ENCODE data around the gene RNASE1. TPM values are rescaled to one million over a fixed set of nuclear protein-coding genes. Genes with fewer than 3 reads are reported as not detected.

The RNASE1 gene
- total and polyA plus RNA-seq, 10 of the 15 experiments (the other 5 are each of a cell fraction or from before 2014, with no cell fraction given) = 0.11 to 0.72 (median 0.38) TPM; not detected in 7

DNA sequence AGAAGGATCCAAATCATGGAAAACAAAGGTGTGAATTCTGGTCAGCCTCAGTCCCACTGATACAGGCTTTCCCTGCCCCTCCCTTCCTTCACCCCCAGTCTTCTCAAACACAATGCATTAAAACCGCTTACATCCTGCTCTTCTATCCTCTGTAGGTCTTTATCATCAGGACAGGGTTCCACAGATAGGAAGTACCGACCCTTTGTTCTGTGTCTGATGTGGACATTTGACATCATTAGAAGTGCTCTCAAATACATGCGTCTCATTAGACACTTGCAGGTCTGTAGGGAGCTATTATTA lies 34.1 kb downstream of the RNASE1 start:
- H4K20me1 ChIP-seq (ENCODE audit: control insufficient read depth, insufficient read depth) = no peaks in the 10 kb centered on the region
- H3K27me3 ChIP-seq (replicated peaks in 1 of 2; ENCODE audit: control insufficient read depth in 2 of 2, insufficient read depth in 2 of 2, low read length in 1 of 2) = no peaks in the 10 kb centered on the region
- H3K4me1 ChIP-seq (ENCODE audit: control insufficient read depth, insufficient read depth, low read length) = peaks cover 7% of the 10 kb centered on the region
- H3K4me3 ChIP-seq = no peak overlapping the region
- intact Hi-C loops (cut with micrococcal nuclease; ENCODE audit: unreplicated experiment) (no loop called here), in situ Hi-C loops (cut with MboI) (no loop called here)
- no peak for DNase-seq (ENCODE audit: low read depth, low spot score)
- H3K79me2 ChIP-seq (ENCODE audit: control insufficient read depth, insufficient read depth, low read length) = no peaks in the 10 kb centered on the region
- CTCF ChIA-PET = interaction anchor here (0.8 kb wide), 1 partner anchor 87 kb away, joined by 3 read pairs; no protein-coding TSS in a partner anchor
- no peaks in the 10 kb centered on the region for H3K36me3 ChIP-seq (ENCODE audit: control insufficient read depth in 2 of 2, insufficient read depth in 2 of 2, low read length in 1 of 2)
- no peaks in the 10 kb centered on the region for H3K9me3 ChIP-seq (replicated peaks; ENCODE audit: control insufficient read depth, insufficient read depth, low read length)
- SMC1A ChIA-PET (ENCODE audit: uncharacterized antibody, unreplicated experiment) = no interaction called here
- RAD21 ChIA-PET (ENCODE audit: unreplicated experiment) = interaction anchor here (1.9 kb wide), 1 partner anchor 12 kb away, joined by 5 read pairs; the partner anchor contains the start of gene RNASE6
- TF ChIP-seq RELA (IDR thresholded peaks at IDR 0.05; ENCODE audit: borderline replicate concordance, partially characterized antibody) (no peak), CEBPZ (IDR thresholded peaks at IDR 0.05; ENCODE audit: low read depth, low read length) (no peak), MLLT1 (IDR thresholded peaks at IDR 0.05) (no peak), SIX5 (IDR thresholded peaks at IDR 0.05; ENCODE audit: low read depth, low read length, severe bottlenecking) (no peak), ATF7 (IDR thresholded peaks at IDR 0.05; ENCODE audit: low read depth) (no peak), PML (IDR thresholded peaks at IDR 0.05; ENCODE audit: low read length) (no peak), CREB1 (IDR thresholded peaks at IDR 0.05; ENCODE audit: low read depth) (no peak), ZNF384 (IDR thresholded peaks at IDR 0.05; ENCODE audit: borderline replicate concordance, low read depth, low read length) (no peak), SMARCA5 (IDR thresholded peaks at IDR 0.05) (no peak), NR2C1 (IDR thresholded peaks at IDR 0.05) (no peak), IRF4 (IDR thresholded peaks at IDR 0.05; ENCODE audit: low read depth, low read length) (no peak), SUPT20H (IDR thresholded peaks at IDR 0.05; ENCODE audit: borderline replicate concordance, control insufficient read depth, low read depth, low read length) (no peak), SMAD5 (IDR thresholded peaks at IDR 0.05; ENCODE audit: low read depth) (no peak), WRNIP1 (IDR thresholded peaks at IDR 0.05; ENCODE audit: borderline replicate concordance, low read depth, low read length) (no peak), PAX5 (IDR thresholded peaks at IDR 0.05; ENCODE audit: borderline replicate concordance, low read depth, low read length) (no peak), MEF2A (IDR thresholded peaks at IDR 0.05; ENCODE audit: insufficient read depth, low read depth, low read length) (no peak), NFYB (IDR thresholded peaks at IDR 0.05; ENCODE audit: insufficient read depth, low read depth, low read length) (no peak)
- TF ChIP-seq, protein P1, sequence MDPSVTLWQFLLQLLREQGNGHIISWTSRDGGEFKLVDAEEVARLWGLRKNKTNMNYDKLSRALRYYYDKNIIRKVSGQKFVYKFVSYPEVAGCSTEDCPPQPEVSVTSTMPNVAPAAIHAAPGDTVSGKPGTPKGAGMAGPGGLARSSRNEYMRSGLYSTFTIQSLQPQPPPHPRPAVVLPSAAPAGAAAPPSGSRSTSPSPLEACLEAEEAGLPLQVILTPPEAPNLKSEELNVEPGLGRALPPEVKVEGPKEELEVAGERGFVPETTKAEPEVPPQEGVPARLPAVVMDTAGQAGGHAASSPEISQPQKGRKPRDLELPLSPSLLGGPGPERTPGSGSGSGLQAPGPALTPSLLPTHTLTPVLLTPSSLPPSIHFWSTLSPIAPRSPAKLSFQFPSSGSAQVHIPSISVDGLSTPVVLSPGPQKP (IDR thresholded peaks at IDR 0.05; ENCODE audit: low read depth, low read length) = no peak
- TF ChIP-seq, protein P2, sequence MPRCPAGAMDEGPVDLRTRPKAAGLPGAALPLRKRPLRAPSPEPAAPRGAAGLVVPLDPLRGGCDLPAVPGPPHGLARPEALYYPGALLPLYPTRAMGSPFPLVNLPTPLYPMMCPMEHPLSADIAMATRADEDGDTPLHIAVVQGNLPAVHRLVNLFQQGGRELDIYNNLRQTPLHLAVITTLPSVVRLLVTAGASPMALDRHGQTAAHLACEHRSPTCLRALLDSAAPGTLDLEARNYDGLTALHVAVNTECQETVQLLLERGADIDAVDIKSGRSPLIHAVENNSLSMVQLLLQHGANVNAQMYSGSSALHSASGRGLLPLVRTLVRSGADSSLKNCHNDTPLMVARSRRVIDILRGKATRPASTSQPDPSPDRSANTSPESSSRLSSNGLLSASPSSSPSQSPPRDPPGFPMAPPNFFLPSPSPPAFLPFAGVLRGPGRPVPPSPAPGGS (IDR thresholded peaks at IDR 0.05; ENCODE audit: borderline replicate concordance, insufficient read depth, low read depth, low read length, poor library complexity, severe bottlenecking) = no peak
- H3K4me2 ChIP-seq (ENCODE audit: control insufficient read depth, insufficient read depth) = no peak overlapping the region
- no TSS peak for BruUV-seq (replicated peaks)
- FAIRE-seq = no peak
- no peak overlapping the region for H3K27ac ChIP-seq (ENCODE audit: control insufficient read depth, insufficient read depth)
- no peak; the same call in 1 of the 3 replicates for ATAC-seq
- 91% methylated on average over 3 of the region's 3 CpGs for WGBS (ENCODE audit: insufficient coverage, insufficient replicate concordance, low lambda C conversion rate, missing lambda C conversion rate)
- no peak overlapping the region for H3K9ac ChIP-seq (ENCODE audit: control insufficient read depth, insufficient read depth, low read length)
- POLR2A ChIA-PET = no interaction called here
- H2AFZ ChIP-seq (ENCODE audit: control insufficient read depth, low read depth, low read length) = no peak overlapping the region

Data from GM12878 (cell line).